ENCODE data around the gene RPP40. TPM values are rescaled to one million over a fixed set of nuclear protein-coding genes. Genes with fewer than 3 reads are reported as not detected.

The RPP40 gene
- total and polyA plus RNA-seq, 2 of the 8 experiments (the other 6 are each of a cell fraction or from before 2014, with no cell fraction given): 7.0 to 15.7 TPM

DNA sequence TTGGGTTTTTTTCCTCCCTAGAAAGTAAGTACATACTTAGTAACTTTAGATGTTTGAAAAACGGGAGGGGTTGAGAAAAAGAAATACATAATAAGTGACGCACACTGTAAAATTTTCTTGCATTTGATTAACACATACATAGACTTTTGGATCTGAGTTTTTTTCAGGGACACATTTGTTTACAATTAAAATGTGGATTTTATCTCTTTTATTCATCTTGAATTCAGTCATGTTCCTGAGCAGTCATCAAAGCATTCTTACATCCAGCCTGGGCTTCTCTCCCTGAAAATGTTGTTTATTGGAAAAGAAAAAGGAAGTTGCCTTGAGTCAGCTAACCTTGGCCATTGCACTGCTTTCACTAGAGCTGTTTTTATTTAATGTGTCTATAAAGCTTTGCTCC, 8.7 kb upstream of the RPP40 start:
- POLR2A ChIA-PET (ENCODE audit: partially characterized antibody): no interaction called here
- TF ChIP-seq POLR2A (IDR thresholded peaks at IDR 0.05; ENCODE audit: control extremely low read depth in 1 of 2, low read depth in 2 of 2, low read length in 2 of 2): no peak
- no peak for TF ChIP-seq TAF1 (IDR thresholded peaks at IDR 0.05; ENCODE audit: low read depth, low read length)
- TF ChIP-seq RBBP5 (IDR thresholded peaks at IDR 0.05; ENCODE audit: borderline replicate concordance, low read depth, low read length): no peak
- no peak for TF ChIP-seq ZNF274 (IDR thresholded peaks at IDR 0.05; ENCODE audit: borderline replicate concordance, extremely low read depth, low read length)
- TF ChIP-seq HDAC2 (IDR thresholded peaks at IDR 0.05; ENCODE audit: borderline replicate concordance in 1 of 2, low read depth in 2 of 2, low read length in 2 of 2): no peak
- no peak for TF ChIP-seq SP2 (IDR thresholded peaks at IDR 0.05; ENCODE audit: low read length)
- TF ChIP-seq RFX5 (IDR thresholded peaks at IDR 0.05; ENCODE audit: borderline replicate concordance, low read depth, low read length): no peak
- no peak for TF ChIP-seq TCF12 (IDR thresholded peaks at IDR 0.05; ENCODE audit: low read depth, low read length)
- no peak for TF ChIP-seq SP1 (IDR thresholded peaks at IDR 0.05; ENCODE audit: low read depth, low read length)
- TF ChIP-seq BACH1 (IDR thresholded peaks at IDR 0.05; ENCODE audit: low read length): no peak
- TF ChIP-seq KDM4A (IDR thresholded peaks at IDR 0.05; ENCODE audit: low read depth, low read length, severe bottlenecking): no peak
- TF ChIP-seq ASH2L (IDR thresholded peaks at IDR 0.05; ENCODE audit: low read length): no peak
- no peak for TF ChIP-seq CEBPB (IDR thresholded peaks at IDR 0.05; ENCODE audit: low read depth, low read length)
- TF ChIP-seq HDAC6 (IDR thresholded peaks at IDR 0.05; ENCODE audit: low read depth, low read length): no peak
- TF ChIP-seq NANOG (IDR thresholded peaks at IDR 0.05; ENCODE audit: insufficient read depth, low read depth, low read length, poor library complexity, severe bottlenecking): no peak
- TF ChIP-seq SIN3A (conservative IDR thresholded peaks at IDR 0.05 in 1 of 2, IDR thresholded peaks at IDR 0.05 in 1 of 2; ENCODE audit: low read depth in 1 of 2, low read length in 2 of 2): no peak

More for the DNA sequence above, 8.7 kb upstream of the RPP40 start:
- no peak overlapping the region for H3K18ac ChIP-seq (ENCODE audit: extremely low read depth, low read length)
- H3K56ac ChIP-seq (replicated peaks; ENCODE audit: insufficient read length, low read depth, low read length): no peak overlapping the region
- no peaks in the 10 kb centered on the region for H3K36me3 ChIP-seq (ENCODE audit: control insufficient read depth in 2 of 4, insufficient read depth in 4 of 4, low read length in 3 of 4)
- H3K27ac ChIP-seq (ENCODE audit: low read depth, low read length): no peak overlapping the region
- H3K79me1 ChIP-seq (ENCODE audit: low read depth, low read length): no peaks in the 10 kb centered on the region
- H3K79me2 ChIP-seq (ENCODE audit: control insufficient read depth in 1 of 2, insufficient read depth in 2 of 2, low read length in 2 of 2): no peaks in the 10 kb centered on the region
- H3K9me3 ChIP-seq (ENCODE audit: insufficient read depth in 2 of 2, low read depth in 1 of 2, low read length in 1 of 2): no peaks in the 10 kb centered on the region
- no peak overlapping the region for H2BK15ac ChIP-seq (ENCODE audit: low read length)
- H3K9ac ChIP-seq (replicated peaks in 1 of 4; ENCODE audit: extremely low read depth in 1 of 4, low read depth in 3 of 4, low read length in 3 of 4): no peak overlapping the region
- CTCF ChIA-PET (ENCODE audit: partially characterized antibody): interaction anchor here (0.6 to 2.0 kb wide), 4 partner anchors 9 to 578 kb away, joined by 3 to 5 read pairs (median 4); partner anchors contain the start of gene RPP40
- no peak overlapping the region for H4K91ac ChIP-seq (replicated peaks; ENCODE audit: insufficient read length, low read length)
- H3K23ac ChIP-seq (ENCODE audit: insufficient read length): no peak overlapping the region
- H4K5ac ChIP-seq (ENCODE audit: insufficient read length, low read depth, low read length): no peak overlapping the region
- H2AK5ac ChIP-seq (ENCODE audit: low read depth, low read length): no peak overlapping the region
- 67% methylated on average over 2 of the region's 2 CpGs; no CpG with 5 or more reads in 1 of the 2 experiments for WGBS, 2 experiments (ENCODE audit: extremely low coverage in 1 of 2, insufficient coverage in 1 of 2, insufficient read length in 1 of 2, insufficient replicate concordance in 2 of 2, low coverage in 1 of 2, low lambda C conversion rate in 2 of 2, missing lambda C conversion rate in 1 of 2)
- H4K20me1 ChIP-seq (replicated peaks in 1 of 2; ENCODE audit: control insufficient read depth in 1 of 2, insufficient read depth in 2 of 2, low read length in 2 of 2): no peaks in the 10 kb centered on the region
- DNase-seq (ENCODE audit: low read depth in 1 of 2, low spot score in 2 of 2) (no peak), FAIRE-seq (no peak)
- H3K14ac ChIP-seq (ENCODE audit: insufficient read length): no peak overlapping the region
- no peak overlapping the region for H2BK120ac ChIP-seq (replicated peaks; ENCODE audit: low read depth, low read length)
- H3K4ac ChIP-seq (replicated peaks; ENCODE audit: insufficient read length, low read depth, low read length): no peak overlapping the region
- peaks cover 0 to 2% (median 0%) of the 10 kb centered on the region in 4 experiments; a peak in 1 of 7 replicates for H3K4me1 ChIP-seq (replicated peaks in 1 of 4; ENCODE audit: control insufficient read depth in 3 of 4, insufficient read depth in 4 of 4, low read length in 3 of 4)
- H2AFZ ChIP-seq (ENCODE audit: low read length): no peak overlapping the region
- no peak overlapping the region for H4K8ac ChIP-seq (ENCODE audit: extremely low read depth, insufficient read depth, low read length)
- no peak overlapping the region for H3K4me2 ChIP-seq (ENCODE audit: insufficient read depth in 1 of 2, low read depth in 2 of 2, low read length in 2 of 2)
- H3K27me3 ChIP-seq (replicated peaks in 1 of 4; ENCODE audit: control insufficient read depth in 3 of 4, extremely low read depth in 1 of 4, insufficient read depth in 3 of 4, low read length in 3 of 4): no peaks in the 10 kb centered on the region; a peak in 1 of 7 replicates
- H2BK5ac ChIP-seq (ENCODE audit: low read depth, low read length): no peak overlapping the region
- H2BK20ac ChIP-seq (ENCODE audit: low read length): no peak overlapping the region
- no peak overlapping the region for H2BK12ac ChIP-seq (ENCODE audit: low read depth, low read length)
- no peak overlapping the region for H3K4me3 ChIP-seq (ENCODE audit: extremely low read depth in 1 of 4, insufficient read depth in 2 of 4, low read depth in 3 of 4, low read length in 4 of 4)
- no peaks in the 10 kb centered on the region for H3K23me2 ChIP-seq (ENCODE audit: low read depth, low read length)
